ENCODE measurements around the gene BMP5. TPM values are rescaled to one million over a fixed set of nuclear protein-coding genes. Genes with fewer than 3 reads are reported as not detected.

Gene BMP5
- total and polyA plus RNA-seq, 4 donors: 2.8 to 34.5 (median 7.2) TPM

DNA sequence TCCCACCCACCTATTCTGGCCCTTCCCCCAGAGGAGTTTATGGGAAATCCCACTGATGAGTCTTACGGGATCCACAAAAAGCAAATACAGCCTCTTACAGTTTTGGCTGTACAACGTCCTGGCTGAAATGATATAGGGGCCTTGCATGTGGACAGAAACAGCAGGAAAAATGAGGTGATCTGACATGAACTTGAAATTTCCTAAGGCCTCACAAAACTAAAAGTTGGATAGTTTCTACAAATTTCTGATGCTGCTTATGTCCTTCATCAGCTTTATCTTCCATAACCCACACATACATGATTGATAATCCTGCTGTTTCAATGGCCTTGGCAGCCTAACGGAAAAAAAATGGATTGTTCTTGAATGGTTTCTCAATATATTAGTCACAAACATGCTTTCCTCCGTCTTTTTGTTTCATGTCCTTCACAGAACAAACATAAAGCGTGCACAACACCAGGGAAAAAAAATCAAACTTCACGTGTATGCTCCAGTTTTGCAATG lies 118.8 kb downstream of the BMP5 start:
- DNase-seq (ENCODE audit: low read depth in 4 of 6, low spot score in 6 of 6): peak in 1 of 6 donors; percentile 9
- Histone ChIP-seq H3K36me3 (ENCODE audit: control insufficient read depth, insufficient read depth, low read length) (no peaks in the 10 kb centered on the region), H3K9me3 (ENCODE audit: control insufficient read depth, insufficient read depth, low read length) (no peaks in the 10 kb centered on the region), H3K27me3 (ENCODE audit: control insufficient read depth, insufficient read depth, low read length) (no peaks in the 10 kb centered on the region), H3K27ac (ENCODE audit: low read depth, low read length) (no peak overlapping the region), H3K4me1 (ENCODE audit: control insufficient read depth, insufficient read depth, low read length) (no peaks in the 10 kb centered on the region), H3K4me3 (ENCODE audit: low read depth, low read length) (no peak overlapping the region)
- 70% methylated on average over 3 of the region's 6 CpGs for WGBS (ENCODE audit: insufficient coverage)

- no peaks in the 10 kb centered on the region for H3K36me3 ChIP-seq (ENCODE audit: control insufficient read depth, insufficient read depth, low read length)
- no CpG with 5 or more reads among the region's 4 CpGs for WGBS (ENCODE audit: insufficient coverage)
Measured at GRCh38 chr6:55748880-55749279, 126.5 kb downstream of the BMP5 start.

GRCh38 chr6:55746473-55746872 lies 128.9 kb downstream of the BMP5 start:
- H3K9me3 ChIP-seq (ENCODE audit: control insufficient read depth, insufficient read depth, low read length): no peaks in the 10 kb centered on the region
- no CpG with 5 or more reads among the region's 1 CpG for WGBS (ENCODE audit: insufficient coverage)
- no peaks in the 10 kb centered on the region for H3K4me1 ChIP-seq (ENCODE audit: control insufficient read depth, insufficient read depth, low read length)
- no peak overlapping the region for H3K4me3 ChIP-seq (ENCODE audit: low read depth, low read length)
- DNase-seq (ENCODE audit: low read depth in 4 of 6, low spot score in 6 of 6): no peak
- no peak overlapping the region for H3K27ac ChIP-seq (ENCODE audit: low read depth, low read length)
- H3K27me3 ChIP-seq (ENCODE audit: control insufficient read depth, insufficient read depth, low read length): no peaks in the 10 kb centered on the region
- H3K36me3 ChIP-seq (ENCODE audit: control insufficient read depth, insufficient read depth, low read length): no peaks in the 10 kb centered on the region

More at GRCh38 chr6:55748880-55749279, 126.5 kb downstream of the BMP5 start:
- Histone ChIP-seq H3K9me3 (ENCODE audit: control insufficient read depth, insufficient read depth, low read length) (no peaks in the 10 kb centered on the region), H3K27me3 (ENCODE audit: control insufficient read depth, insufficient read depth, low read length) (no peaks in the 10 kb centered on the region), H3K27ac (ENCODE audit: low read depth, low read length) (no peak overlapping the region), H3K4me1 (ENCODE audit: control insufficient read depth, insufficient read depth, low read length) (no peaks in the 10 kb centered on the region), H3K4me3 (ENCODE audit: low read depth, low read length) (no peak overlapping the region)
- no peak for DNase-seq (ENCODE audit: low read depth in 4 of 6, low spot score in 6 of 6)

GRCh38 chr6:55734256-55734655 lies 141.1 kb downstream of the BMP5 start:
- Histone ChIP-seq H3K36me3 (ENCODE audit: control insufficient read depth, insufficient read depth, low read length) (no peaks in the 10 kb centered on the region), H3K4me3 (ENCODE audit: low read depth, low read length) (no peak overlapping the region), H3K27me3 (ENCODE audit: control insufficient read depth, insufficient read depth, low read length) (no peaks in the 10 kb centered on the region), H3K9me3 (ENCODE audit: control insufficient read depth, insufficient read depth, low read length) (no peaks in the 10 kb centered on the region), H3K27ac (ENCODE audit: low read depth, low read length) (no peak overlapping the region), H3K4me1 (ENCODE audit: control insufficient read depth, insufficient read depth, low read length) (no peaks in the 10 kb centered on the region)
- no peak for DNase-seq (ENCODE audit: low read depth in 4 of 6, low spot score in 6 of 6)

DNA sequence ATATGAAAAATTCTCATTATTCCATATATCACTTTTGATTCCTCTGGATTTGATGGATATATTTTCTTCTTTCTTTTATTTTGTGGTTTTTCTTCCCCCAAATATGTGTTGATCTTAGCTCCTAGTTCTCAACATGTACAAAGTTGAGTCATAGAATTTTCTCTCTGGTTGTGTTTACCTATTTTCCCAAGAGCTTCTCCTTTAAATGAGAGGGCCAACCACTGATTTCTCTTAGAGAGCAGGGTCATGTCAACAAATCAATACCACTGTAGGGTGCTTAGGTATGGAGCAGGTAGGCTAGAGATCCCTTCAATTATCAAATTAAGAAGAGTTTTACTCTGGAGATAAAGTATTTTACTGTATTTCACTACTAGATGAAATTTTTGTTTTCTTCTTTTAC lies 145.7 kb downstream of the BMP5 start:
- no peak for DNase-seq (ENCODE audit: low read depth in 4 of 6, low spot score in 6 of 6)
- no peak overlapping the region for H3K4me3 ChIP-seq (ENCODE audit: low read depth, low read length)
- H3K27me3 ChIP-seq (ENCODE audit: control insufficient read depth, insufficient read depth, low read length): no peaks in the 10 kb centered on the region
- H3K36me3 ChIP-seq (ENCODE audit: control insufficient read depth, insufficient read depth, low read length): no peaks in the 10 kb centered on the region
- H3K27ac ChIP-seq (ENCODE audit: low read depth, low read length): no peak overlapping the region
- no peaks in the 10 kb centered on the region for H3K4me1 ChIP-seq (ENCODE audit: control insufficient read depth, insufficient read depth, low read length)
- no peaks in the 10 kb centered on the region for H3K9me3 ChIP-seq (ENCODE audit: control insufficient read depth, insufficient read depth, low read length)

DNA sequence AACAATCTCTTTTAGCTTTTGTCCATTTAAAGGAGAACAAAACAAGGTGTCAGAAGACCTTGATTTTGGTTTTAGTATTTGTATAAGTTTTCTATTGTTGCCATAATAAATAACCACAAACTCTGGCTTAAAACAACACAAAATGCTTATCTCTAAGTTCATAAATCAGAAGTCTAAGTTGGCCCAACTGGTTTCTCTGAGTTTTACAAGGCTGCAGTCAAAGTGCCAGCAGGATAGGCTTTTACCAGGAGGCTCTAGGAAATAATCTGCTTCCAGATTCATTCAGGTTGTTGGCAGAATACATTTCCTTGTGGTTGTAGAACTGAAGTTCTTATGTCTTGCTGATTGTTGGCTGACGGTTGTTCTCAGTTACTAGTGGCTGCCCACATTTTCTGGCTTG lies 149.2 kb downstream of the BMP5 start:
- H3K27ac ChIP-seq (ENCODE audit: low read depth, low read length): no peak overlapping the region
- no peaks in the 10 kb centered on the region for H3K36me3 ChIP-seq (ENCODE audit: control insufficient read depth, insufficient read depth, low read length)
- no peaks in the 10 kb centered on the region for H3K9me3 ChIP-seq (ENCODE audit: control insufficient read depth, insufficient read depth, low read length)
- no peaks in the 10 kb centered on the region for H3K27me3 ChIP-seq (ENCODE audit: control insufficient read depth, insufficient read depth, low read length)
- no peak for DNase-seq (ENCODE audit: low read depth in 4 of 6, low spot score in 6 of 6)
- no peaks in the 10 kb centered on the region for H3K4me1 ChIP-seq (ENCODE audit: control insufficient read depth, insufficient read depth, low read length)
- WGBS (ENCODE audit: insufficient coverage): no CpG with 5 or more reads among the region's 1 CpG
- H3K4me3 ChIP-seq (ENCODE audit: low read depth, low read length): no peak overlapping the region

DNA sequence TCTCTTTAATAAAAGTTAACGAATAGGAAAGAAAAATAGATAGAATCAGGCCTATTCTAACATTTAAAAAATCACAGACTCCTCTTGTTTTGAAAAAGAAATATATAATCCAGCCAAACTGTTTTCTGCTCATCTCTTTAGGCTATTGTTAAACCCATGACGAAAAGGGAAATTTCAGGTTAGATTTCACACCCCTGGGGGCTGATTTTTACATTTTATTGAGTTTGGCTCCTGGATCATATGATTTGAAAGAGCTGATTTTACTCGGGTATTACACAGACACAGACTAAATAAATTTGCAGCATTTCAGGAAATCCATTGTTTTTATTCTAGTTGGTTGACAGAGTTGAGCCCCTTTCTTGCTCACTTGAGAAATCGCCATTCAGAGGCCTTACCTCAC lies 160.6 kb downstream of the BMP5 start:
- no peaks in the 10 kb centered on the region for H3K36me3 ChIP-seq (ENCODE audit: control insufficient read depth, insufficient read depth, low read length)
- H3K4me1 ChIP-seq (ENCODE audit: control insufficient read depth, insufficient read depth, low read length): no peaks in the 10 kb centered on the region
- no CpG with 5 or more reads among the region's 4 CpGs for WGBS (ENCODE audit: insufficient coverage)
- H3K4me3 ChIP-seq (ENCODE audit: low read depth, low read length): no peak overlapping the region
- no peaks in the 10 kb centered on the region for H3K9me3 ChIP-seq (ENCODE audit: control insufficient read depth, insufficient read depth, low read length)
- no peak overlapping the region for H3K27ac ChIP-seq (ENCODE audit: low read depth, low read length)
- no peaks in the 10 kb centered on the region for H3K27me3 ChIP-seq (ENCODE audit: control insufficient read depth, insufficient read depth, low read length)
- no peak for DNase-seq (ENCODE audit: low read depth in 4 of 6, low spot score in 6 of 6)

DNA sequence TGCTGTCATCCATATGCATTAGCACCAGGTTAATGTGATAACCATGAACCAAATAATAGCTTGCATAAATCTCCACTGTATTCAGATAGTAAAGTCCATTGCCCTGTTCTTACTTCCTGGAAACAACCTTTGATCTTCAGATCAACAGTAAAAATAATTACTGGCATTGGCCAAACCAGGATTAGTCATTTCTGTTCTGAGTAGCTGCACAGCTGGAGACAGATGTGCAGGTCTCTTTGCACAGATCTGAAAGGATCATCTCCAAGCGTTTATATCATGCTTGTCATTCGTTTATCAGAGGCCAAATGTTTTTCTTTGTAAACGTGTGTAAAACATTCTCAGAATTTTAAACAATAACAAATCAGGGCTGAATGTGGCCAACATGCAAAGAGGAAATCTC lies 162.0 kb downstream of the BMP5 start:
- H3K4me3 ChIP-seq (ENCODE audit: low read depth, low read length): no peak overlapping the region
- H3K27ac ChIP-seq (ENCODE audit: low read depth, low read length): no peak overlapping the region
- H3K36me3 ChIP-seq (ENCODE audit: control insufficient read depth, insufficient read depth, low read length): no peaks in the 10 kb centered on the region
- no peaks in the 10 kb centered on the region for H3K4me1 ChIP-seq (ENCODE audit: control insufficient read depth, insufficient read depth, low read length)
- H3K27me3 ChIP-seq (ENCODE audit: control insufficient read depth, insufficient read depth, low read length): no peaks in the 10 kb centered on the region
- no peaks in the 10 kb centered on the region for H3K9me3 ChIP-seq (ENCODE audit: control insufficient read depth, insufficient read depth, low read length)
- no peak for DNase-seq (ENCODE audit: low read depth in 4 of 6, low spot score in 6 of 6)
- no CpG with 5 or more reads among the region's 3 CpGs for WGBS (ENCODE audit: insufficient coverage)

DNA sequence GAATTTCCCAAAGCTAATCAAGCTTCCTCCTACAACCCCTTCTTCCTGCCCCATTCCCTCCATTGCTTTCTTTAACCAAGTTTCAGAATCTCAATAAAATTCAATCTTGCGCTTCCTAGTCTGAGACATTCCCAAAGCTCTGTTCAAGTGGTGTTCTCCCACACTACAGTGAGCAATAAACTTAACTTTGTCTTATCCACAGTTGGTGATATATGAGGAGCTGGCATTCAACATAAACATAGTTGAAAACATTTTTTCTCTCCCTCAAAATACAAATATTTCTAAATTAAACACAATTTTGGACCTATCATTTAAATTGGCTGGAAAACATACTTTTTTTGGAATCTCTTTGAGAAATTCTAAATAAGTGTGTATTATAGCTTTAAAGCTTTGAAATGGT lies 166.7 kb downstream of the BMP5 start:
- no peaks in the 10 kb centered on the region for H3K36me3 ChIP-seq (ENCODE audit: control insufficient read depth, insufficient read depth, low read length)
- no peaks in the 10 kb centered on the region for H3K4me1 ChIP-seq (ENCODE audit: control insufficient read depth, insufficient read depth, low read length)
- H3K27me3 ChIP-seq (ENCODE audit: control insufficient read depth, insufficient read depth, low read length): no peaks in the 10 kb centered on the region
- H3K27ac ChIP-seq (ENCODE audit: low read depth, low read length): no peak overlapping the region
- H3K9me3 ChIP-seq (ENCODE audit: control insufficient read depth, insufficient read depth, low read length): no peaks in the 10 kb centered on the region
- no CpG with 5 or more reads among the region's 1 CpG for WGBS (ENCODE audit: insufficient coverage)
- no peak overlapping the region for H3K4me3 ChIP-seq (ENCODE audit: low read depth, low read length)
- DNase-seq (ENCODE audit: low read depth in 4 of 6, low spot score in 6 of 6): no peak

- no peaks in the 10 kb centered on the region for H3K9me3 ChIP-seq (ENCODE audit: control insufficient read depth, insufficient read depth, low read length)
- H3K4me3 ChIP-seq (ENCODE audit: low read depth, low read length): no peak overlapping the region
- no peak overlapping the region for H3K27ac ChIP-seq (ENCODE audit: low read depth, low read length)
- no peaks in the 10 kb centered on the region for H3K4me1 ChIP-seq (ENCODE audit: control insufficient read depth, insufficient read depth, low read length)
- DNase-seq (ENCODE audit: low read depth in 4 of 6, low spot score in 6 of 6): peak in 1 of 6 donors; percentile 89
- no peaks in the 10 kb centered on the region for H3K36me3 ChIP-seq (ENCODE audit: control insufficient read depth, insufficient read depth, low read length)
- WGBS (ENCODE audit: insufficient coverage): no CpG with 5 or more reads among the region's 2 CpGs
- H3K27me3 ChIP-seq (ENCODE audit: control insufficient read depth, insufficient read depth, low read length): no peaks in the 10 kb centered on the region
Measured at GRCh38 chr6:55705451-55706440, 169.6 kb downstream of the BMP5 start.
